CD14-positive monocyte (primary cell): ENCODE data around the gene MSI2. TPM values are rescaled to one million over a fixed set of nuclear protein-coding genes. Genes with fewer than 3 reads are reported as not detected.

Experiments
- DNase-seq, 3 donors: peaks; one replicate each; pipeline ENCODE4 v3.0.0-alpha.2; 2011 to 2022
- H2AFZ ChIP-seq: 2 replicates; pipeline ENCODE4 v1.6.0; 2012; ENCODE audit warnings: mild to moderate bottlenecking, low read depth, low read length, inconsistent platforms; ENCODE audit not compliant: insufficient read depth, poor library complexity, severe bottlenecking
- H3K27ac ChIP-seq, 2 donors: 1 replicate in 1 of 2; 2 replicates in 1 of 2; pipeline ENCODE4 v1.5.1; 2012 to 2013; ENCODE audit warnings: low read length in 2 of 2, control low read depth in 1 of 2, inconsistent platforms in 1 of 2, low read depth in 1 of 2, mild to moderate bottlenecking in 1 of 2
- H3K27me3 ChIP-seq, 2 donors: one replicate each; pipeline versions ENCODE4 v1.6.0 to v1.6.1; 2011 to 2013; ENCODE audit warnings: low read length in 2 of 2; ENCODE audit not compliant: control insufficient read depth in 2 of 2, insufficient read depth in 2 of 2
- H3K36me3 ChIP-seq, 2 donors: replicated peaks in 1 of 2; 1 replicate in 1 of 2; 2 replicates in 1 of 2; pipeline versions ENCODE4 v1.5.1 to v1.6.1; 2012 to 2013; ENCODE audit warnings: low read length in 2 of 2, control low read depth in 1 of 2, inconsistent platforms in 1 of 2, mild to moderate bottlenecking in 1 of 2; ENCODE audit not compliant: insufficient read depth in 2 of 2, control insufficient read depth in 1 of 2
- H3K4me1 ChIP-seq, 2 donors: 1 replicate in 1 of 2; 2 replicates in 1 of 2; pipeline versions ENCODE4 v1.5.1 to v1.6.1; 2012 to 2013; ENCODE audit warnings: low read length in 2 of 2, control low read depth in 1 of 2, inconsistent platforms in 1 of 2, mild to moderate bottlenecking in 1 of 2, moderate library complexity in 1 of 2; ENCODE audit not compliant: insufficient read depth in 2 of 2, control insufficient read depth in 1 of 2
- H3K4me2 ChIP-seq: replicated peaks from 2 replicates; pipeline ENCODE3; 2012; ENCODE audit warnings: low read length, moderate library complexity, mild to moderate bottlenecking; ENCODE audit not compliant: poor library complexity, severe bottlenecking; ENCODE audit errors: extremely low read depth
- H3K4me3 ChIP-seq, 3 experiments: fragments of 200-600 bp in 1 of 3; sonication (generic) in 1 of 3; replicated peaks in 1 of 3; 1 replicate in 2 of 3; 2 replicates in 1 of 3; pipeline ENCODE4 v1.5.1; 2011 to 2013; ENCODE audit warnings: low read length in 3 of 3, mild to moderate bottlenecking in 3 of 3, control low read depth in 2 of 3, low read depth in 2 of 3, inconsistent platforms in 1 of 3, moderate library complexity in 1 of 3
- H3K79me2 ChIP-seq: 2 replicates; pipeline ENCODE4 v1.6.0; 2012; ENCODE audit warnings: mild to moderate bottlenecking, control low read depth, inconsistent platforms, low read length, moderate library complexity; ENCODE audit not compliant: insufficient read depth
- H3K9ac ChIP-seq: 2 replicates; pipeline ENCODE4 v1.6.0; 2017; ENCODE audit warnings: low read length, mild to moderate bottlenecking; ENCODE audit not compliant: insufficient read depth, poor library complexity, severe bottlenecking
- H3K9me3 ChIP-seq, 2 donors: replicated peaks in 1 of 2; 1 replicate in 1 of 2; 2 replicates in 1 of 2; pipeline versions ENCODE4 v1.5.1 to v1.6.1; 2012 to 2013; ENCODE audit warnings: low read length in 2 of 2, control low read depth in 1 of 2; ENCODE audit not compliant: control insufficient read depth in 1 of 2, insufficient read depth in 1 of 2
- H4K20me1 ChIP-seq: 2 replicates; pipeline ENCODE4 v1.6.0; 2012; ENCODE audit warnings: mild to moderate bottlenecking, low read length, control low read depth, moderate library complexity; ENCODE audit not compliant: insufficient read depth
- H3K27ac Mint-ChIP-seq, 7 donors: one replicate each; pipeline ENCODE4 v1.8.0; 2020; ENCODE audit warnings: mild to moderate bottlenecking in 7 of 7, mixed read lengths in 7 of 7, moderate library complexity in 6 of 7, inconsistent platforms in 2 of 7
- H3K27me3 Mint-ChIP-seq, 3 donors: one replicate each; pipeline ENCODE4 v1.8.0; 2021 to 2022; ENCODE audit warnings: low read depth in 3 of 3, mild to moderate bottlenecking in 3 of 3, mixed read lengths in 3 of 3, moderate library complexity in 3 of 3, inconsistent platforms in 1 of 3
- H3K36me3 Mint-ChIP-seq, 2 donors: one replicate each; pipeline ENCODE4 v1.8.0; 2020; ENCODE audit warnings: mixed read lengths in 2 of 2, inconsistent platforms in 1 of 2, mild to moderate bottlenecking in 1 of 2
- H3K4me1 Mint-ChIP-seq: one replicate; pipeline ENCODE4 v1.8.0; 2020; ENCODE audit warnings: mild to moderate bottlenecking, mixed read lengths
- H3K4me3 Mint-ChIP-seq, 2 donors: one replicate each; pipeline ENCODE4 v1.8.0; 2020; ENCODE audit warnings: mild to moderate bottlenecking in 2 of 2, mixed read lengths in 2 of 2, moderate library complexity in 1 of 2
- H3K9me3 Mint-ChIP-seq, 7 donors: one replicate each; pipeline ENCODE4 v1.8.0; 2020 to 2022; ENCODE audit warnings: mixed read lengths in 7 of 7, mild to moderate bottlenecking in 6 of 7, moderate library complexity in 6 of 7, inconsistent platforms in 2 of 7
- WGBS: methylation state at CpG from one replicate; pipeline ENCODE4 v1.1.5; 2013; ENCODE audit warnings: missing lambda C conversion rate; ENCODE audit not compliant: insufficient coverage; 5-methylcytosine and 5-hydroxymethylcytosine counted together
- intact Hi-C, 2 donors: fragments of 100-400 bp; cut with micrococcal nuclease; formaldehyde crosslinking; loops; one replicate each; pipeline versions ENCODE4 v1.15.0 to v1.15.1; 2023
- polyA plus RNA-seq, 3 donors: library from polyadenylated mRNA; depleted of rRNA in 1 of 3; unstranded in 2 of 3; stranded (reverse) in 1 of 3; fragments of 300-500 nt in 2 of 3; fragments of >200 nt in 1 of 3; fragmentation: Illumina TruSeq in 2 of 3; gene quantifications; 1 replicate in 2 of 3; 2 replicates in 1 of 3; pipeline ENCODE4 v1.2.3, GENCODE V29; 2012 to 2021
- TF ChIP-seq, protein P1 (sequence below): fragments of 200-600 bp; IDR thresholded peaks from one replicate; pipeline ENCODE4 v1.8.0; 2022; ENCODE audit warnings: antibody characterized with exemption, mild to moderate bottlenecking

The MSI2 gene
- polyA plus RNA-seq, 3 donors, result 0.20 to 6.6 (median 0.37) TPM

DNA sequence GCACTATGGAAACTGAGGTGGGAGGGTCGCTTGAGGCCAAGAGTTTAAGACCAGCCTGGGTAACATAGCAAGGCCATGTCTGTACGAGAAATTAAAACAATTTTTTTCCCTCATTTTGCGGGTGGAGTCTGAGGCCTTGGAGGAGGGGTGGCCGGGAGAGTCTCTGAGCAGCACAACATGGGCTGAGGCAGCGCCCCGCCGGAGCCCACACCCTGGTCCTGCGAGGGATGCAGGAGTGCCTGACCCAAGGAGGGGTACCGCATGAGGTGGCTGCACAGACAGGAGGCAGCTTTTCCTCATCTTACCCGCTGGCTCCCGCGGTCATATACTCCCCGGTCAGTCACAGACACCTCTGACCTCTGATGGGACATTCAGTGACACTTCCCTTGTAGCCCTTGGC lies 67.7 kb downstream of the MSI2 start:
- Histone ChIP-seq H3K4me3 (no peak overlapping the region), H3K36me3 (no peaks in the 10 kb centered on the region), H3K27me3 (no peaks in the 10 kb centered on the region), H3K4me1 (no peaks in the 10 kb centered on the region), H3K27ac (no peak overlapping the region), H3K9me3 (no peaks in the 10 kb centered on the region), H3K4me2 (no peak overlapping the region), H3K9ac (no peak overlapping the region), H2AFZ (no peak overlapping the region), H3K79me2 (no peaks in the 10 kb centered on the region), H4K20me1 (peaks cover 4% of the 10 kb centered on the region)
- Mint-ChIP-seq H3K27ac (no peak overlapping the region), H3K9me3 (peaks cover 0 to 2% (median 0%) of the 10 kb centered on the region in 7 donors), H3K4me1 (no peaks in the 10 kb centered on the region), H3K36me3 (peaks cover 0 to 9% of the 10 kb centered on the region in 2 donors), H3K27me3 (peaks cover 0 to 3% (median 0%) of the 10 kb centered on the region in 3 donors), H3K4me3 (no peak overlapping the region)
- no peak for DNase-seq
- WGBS, result 97% methylated on average over 5 of the region's 13 CpGs
- intact Hi-C loops, result no loop called here
- TF ChIP-seq, protein P1, sequence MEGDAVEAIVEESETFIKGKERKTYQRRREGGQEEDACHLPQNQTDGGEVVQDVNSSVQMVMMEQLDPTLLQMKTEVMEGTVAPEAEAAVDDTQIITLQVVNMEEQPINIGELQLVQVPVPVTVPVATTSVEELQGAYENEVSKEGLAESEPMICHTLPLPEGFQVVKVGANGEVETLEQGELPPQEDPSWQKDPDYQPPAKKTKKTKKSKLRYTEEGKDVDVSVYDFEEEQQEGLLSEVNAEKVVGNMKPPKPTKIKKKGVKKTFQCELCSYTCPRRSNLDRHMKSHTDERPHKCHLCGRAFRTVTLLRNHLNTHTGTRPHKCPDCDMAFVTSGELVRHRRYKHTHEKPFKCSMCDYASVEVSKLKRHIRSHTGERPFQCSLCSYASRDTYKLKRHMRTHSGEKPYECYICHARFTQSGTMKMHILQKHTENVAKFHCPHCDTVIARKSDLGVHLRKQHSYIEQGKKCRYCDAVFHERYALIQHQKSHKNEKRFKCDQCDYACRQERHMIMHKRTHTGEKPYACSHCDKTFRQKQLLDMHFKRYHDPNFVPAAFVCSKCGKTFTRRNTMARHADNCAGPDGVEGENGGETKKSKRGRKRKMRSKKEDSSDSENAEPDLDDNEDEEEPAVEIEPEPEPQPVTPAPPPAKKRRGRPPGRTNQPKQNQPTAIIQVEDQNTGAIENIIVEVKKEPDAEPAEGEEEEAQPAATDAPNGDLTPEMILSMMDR, result no peak

DNA sequence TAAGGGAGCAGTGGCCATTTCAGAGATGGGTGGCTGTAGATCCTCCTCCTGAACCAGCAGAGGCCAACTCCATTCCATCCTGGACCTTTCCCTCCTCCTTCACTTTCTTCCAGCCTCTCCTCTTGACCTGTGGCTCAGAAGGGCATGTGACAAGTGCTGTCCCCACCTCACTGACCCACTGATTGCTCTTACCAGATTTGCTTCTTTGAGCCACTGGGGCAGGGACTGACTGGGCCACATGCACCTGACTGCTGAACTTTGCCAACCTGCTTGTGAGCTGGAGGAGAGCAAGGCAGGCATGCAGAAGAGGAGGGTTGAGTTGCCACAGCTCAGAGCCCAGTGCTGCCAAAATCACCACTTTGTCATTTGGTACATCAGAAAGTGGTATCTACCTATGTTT lies 68.3 kb downstream of the MSI2 start:
- no peaks in the 10 kb centered on the region for H3K4me1 ChIP-seq
- H3K4me2 ChIP-seq, result no peak overlapping the region
- no peak overlapping the region for H3K27ac ChIP-seq
- intact Hi-C loops, result no loop called here
- no peaks in the 10 kb centered on the region for H3K36me3 ChIP-seq
- DNase-seq, result no peak
- no peak overlapping the region for H2AFZ ChIP-seq
- no peak overlapping the region for H3K4me3 ChIP-seq
- no peaks in the 10 kb centered on the region for H3K9me3 ChIP-seq
- H3K9me3 Mint-ChIP-seq, result peaks cover 0 to 2% (median 0%) of the 10 kb centered on the region in 7 donors
- peaks cover 0 to 3% (median 0%) of the 10 kb centered on the region in 3 donors for H3K27me3 Mint-ChIP-seq
- no peaks in the 10 kb centered on the region for H3K27me3 ChIP-seq
- TF ChIP-seq, protein P1, result no peak
- no peaks in the 10 kb centered on the region for H3K79me2 ChIP-seq
- peaks cover 0 to 9% of the 10 kb centered on the region in 2 donors for H3K36me3 Mint-ChIP-seq
- no peaks in the 10 kb centered on the region for H3K4me1 Mint-ChIP-seq
- H3K9ac ChIP-seq, result no peak overlapping the region
- peak overlapping the region in 1 of 7 donors; percentile 18 for H3K27ac Mint-ChIP-seq
- peaks cover 4% of the 10 kb centered on the region for H4K20me1 ChIP-seq
- H3K4me3 Mint-ChIP-seq, result no peak overlapping the region
